Activated naive CD8-positive, alpha-beta T cell treated with anti-CD3 and anti-CD28 coated beads, Interleukin-2, amount 50 U/mL, for 16 hours (primary cell): Measurements from ENCODE around the gene SHKBP1.
"Not testable (repeated sequence)": the region's sequence is repeated elsewhere in the genome, so short reads cannot be mapped to it uniquely, and the experiment has no call there.

Experiments
- DNase-seq: peaks from one replicate; pipeline ENCODE4 v3.0.0-alpha.2; 2020; ENCODE audit warnings: low read depth, low spot score

SHKBP1 gene

DNA sequence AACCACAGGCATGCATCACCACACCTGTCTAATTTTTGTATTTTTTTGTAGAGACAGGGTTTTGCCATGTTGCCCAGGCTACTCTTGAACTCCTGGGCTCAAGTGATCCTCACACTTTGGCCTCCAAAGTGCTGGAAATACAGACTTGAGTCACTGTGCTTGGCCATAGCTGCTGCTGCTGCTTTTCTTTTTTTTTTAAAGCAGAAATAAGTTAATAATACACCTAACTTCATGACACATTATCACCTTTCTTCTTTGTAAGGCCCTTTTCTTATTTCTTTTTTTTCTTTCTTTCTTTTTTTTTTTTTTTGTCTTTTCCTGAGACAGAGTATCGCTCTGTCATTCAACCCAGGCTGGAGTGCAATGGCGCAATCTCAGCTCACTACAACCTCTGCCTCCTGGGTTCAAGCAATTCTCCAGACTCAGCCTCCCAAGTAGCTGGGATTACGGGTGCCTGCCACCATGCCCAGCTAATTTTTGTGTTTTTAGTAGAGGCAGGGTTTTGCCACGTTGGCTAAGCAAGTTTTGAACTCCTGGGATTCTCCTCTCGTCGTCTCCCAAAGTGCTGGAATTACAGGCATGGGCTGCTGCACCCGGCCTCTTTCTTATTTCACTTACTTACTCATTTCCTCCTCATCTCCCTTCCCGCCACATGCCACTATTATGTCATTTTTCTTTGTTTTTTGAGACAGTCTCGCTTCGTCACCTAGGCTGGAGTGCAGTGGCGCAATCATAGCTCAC, 8.7 kb downstream of the SHKBP1 start:
- DNase-seq: no peak

DNA sequence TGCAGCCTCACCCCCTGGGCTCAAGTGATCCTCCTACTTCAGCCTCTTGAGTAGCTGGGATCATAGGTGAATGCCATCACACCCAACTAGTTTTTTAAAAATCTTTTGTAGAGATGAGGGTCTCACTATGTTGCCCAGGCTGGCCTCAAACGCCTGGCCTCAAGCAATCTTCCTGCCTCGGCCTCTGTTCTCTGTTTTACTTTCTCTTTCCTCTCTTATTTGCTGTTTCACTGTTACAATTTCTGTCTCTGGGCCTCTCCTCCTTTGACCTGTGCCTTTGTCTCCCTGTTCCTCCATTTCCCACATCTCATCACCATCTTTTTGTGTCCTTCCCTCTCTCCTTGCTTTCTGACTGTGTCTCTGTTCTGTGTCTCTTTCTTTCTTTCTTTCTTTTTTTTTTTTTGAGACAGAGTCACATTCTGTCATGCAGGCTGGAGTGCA, 9.3 kb downstream of the SHKBP1 start:
- no peak for DNase-seq

DNA sequence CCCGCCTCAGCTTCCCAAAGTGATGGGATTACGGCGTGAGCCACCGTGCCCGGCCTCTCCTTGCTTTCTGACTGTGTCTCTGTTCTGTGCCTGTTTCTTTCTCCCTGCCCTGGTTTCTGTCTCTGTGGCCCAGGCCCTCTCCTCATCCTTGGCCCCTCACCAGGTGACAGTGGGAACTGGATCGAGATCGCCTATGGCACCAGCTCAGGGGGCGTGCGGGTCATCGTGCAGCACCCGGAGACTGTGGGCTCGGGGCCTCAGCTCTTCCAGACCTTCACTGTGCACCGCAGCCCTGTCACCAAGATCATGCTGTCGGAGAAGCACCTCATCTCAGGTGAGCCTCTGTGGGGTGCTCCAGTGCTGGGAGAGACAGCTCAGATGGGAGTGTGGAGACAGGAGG, 9.9 kb downstream of the SHKBP1 start:
- DNase-seq: no peak

DNA sequence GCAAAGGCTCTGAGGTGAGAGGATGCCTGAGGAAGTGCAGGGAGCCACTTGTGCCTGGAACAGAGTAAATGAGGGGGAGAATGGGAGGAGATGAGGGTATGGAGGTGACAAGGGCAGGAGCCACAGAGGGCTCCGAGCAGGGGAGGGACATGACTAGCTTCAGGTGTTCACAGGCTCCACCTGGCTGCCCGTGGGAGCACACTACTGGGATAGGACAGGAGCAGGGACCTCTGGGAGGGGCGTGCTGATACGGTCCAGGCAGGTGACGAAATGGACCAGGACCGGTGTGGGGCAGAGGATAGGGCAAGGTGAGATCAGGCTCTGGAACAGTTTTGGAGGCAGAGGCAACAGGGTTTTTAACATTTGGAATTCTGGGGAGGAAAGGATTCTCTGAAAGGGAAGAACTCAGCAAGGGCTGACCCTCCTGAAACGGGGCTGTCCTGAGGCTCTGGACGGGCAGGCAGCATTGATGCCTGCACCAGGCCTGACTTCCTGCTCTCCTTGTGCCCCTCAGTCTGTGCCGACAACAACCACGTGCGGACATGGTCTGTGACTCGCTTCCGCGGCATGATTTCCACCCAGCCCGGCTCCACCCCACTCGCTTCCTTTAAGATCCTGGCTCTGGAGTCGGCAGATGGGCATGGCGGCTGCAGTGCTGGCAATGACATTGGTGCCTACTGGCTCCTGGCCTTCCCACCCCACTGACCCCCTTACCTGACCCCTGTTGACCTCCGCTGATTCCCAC, 11.6 kb downstream of the SHKBP1 start:
- no peak for DNase-seq

DNA sequence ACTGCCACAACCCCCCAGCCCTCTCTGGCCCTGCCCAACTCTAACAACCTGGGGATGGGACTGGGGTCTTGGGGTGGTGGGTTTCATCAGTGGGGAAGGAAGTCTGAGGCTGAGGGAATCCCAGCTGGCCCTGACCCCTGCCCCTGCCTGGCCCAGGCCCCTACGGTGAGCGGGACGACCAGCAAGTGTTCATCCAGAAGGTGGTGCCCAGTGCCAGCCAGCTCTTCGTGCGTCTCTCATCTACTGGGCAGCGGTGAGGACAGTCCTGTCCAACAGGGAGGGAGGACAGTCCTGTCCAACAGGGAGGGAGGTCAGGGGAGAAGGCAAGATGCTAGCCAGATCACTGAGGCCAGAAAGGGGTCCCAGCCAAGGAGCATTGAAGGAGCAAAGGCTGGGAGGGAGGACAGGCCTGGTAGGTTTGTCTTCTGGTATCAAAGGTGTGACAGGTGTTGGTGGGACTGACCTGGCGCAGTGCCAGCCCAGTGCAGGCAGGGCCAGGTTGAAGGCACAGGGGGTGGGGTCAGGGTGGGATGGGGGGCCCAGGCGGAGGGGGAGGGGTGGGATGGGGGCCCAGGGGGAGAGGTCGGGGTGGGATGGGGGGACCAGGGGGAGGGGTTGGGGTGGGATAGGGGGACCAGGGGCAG, 12.4 kb downstream of the SHKBP1 start:
- DNase-seq: no peak

DNA sequence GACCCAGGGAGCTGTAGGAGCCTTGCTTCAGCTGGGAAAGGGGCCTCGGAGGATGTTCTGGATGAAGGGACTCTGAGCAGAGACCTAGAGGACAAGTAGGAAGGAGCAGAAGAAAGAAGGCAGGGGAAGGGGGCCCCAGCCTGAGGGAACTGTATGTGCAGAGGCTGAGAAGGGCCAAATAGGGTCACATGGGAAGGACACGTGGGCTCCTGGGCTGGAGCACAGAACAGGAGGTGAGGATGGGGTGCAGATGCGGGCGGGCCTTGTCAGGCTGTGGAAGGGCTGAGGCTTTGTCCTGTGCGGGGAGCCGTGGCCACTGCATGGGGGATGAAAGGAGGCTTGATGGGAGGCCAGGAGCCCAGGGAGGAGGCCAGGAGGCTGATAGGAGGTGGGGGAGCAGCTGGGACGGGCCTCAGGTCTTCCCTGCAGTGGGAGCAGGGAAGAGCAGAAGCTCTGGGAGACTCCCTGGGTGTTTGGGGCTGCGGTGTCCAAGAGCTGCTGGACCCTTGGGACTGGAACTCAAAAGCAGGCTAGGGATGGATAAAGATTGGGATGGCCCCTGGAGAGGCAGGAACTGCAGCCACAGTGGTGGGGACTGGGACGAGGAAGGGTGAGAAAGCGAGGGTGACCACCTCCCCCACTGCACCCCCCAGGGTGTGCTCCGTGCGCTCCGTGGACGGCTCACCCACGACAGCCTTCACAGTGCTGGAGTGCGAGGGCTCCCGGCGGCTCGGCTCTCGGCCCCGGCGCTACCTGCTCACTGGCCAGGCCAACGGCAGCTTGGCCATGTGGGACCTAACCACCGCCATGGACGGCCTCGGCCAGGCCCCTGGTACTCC, 13.1 kb downstream of the SHKBP1 start:
- no peak for DNase-seq

DNA sequence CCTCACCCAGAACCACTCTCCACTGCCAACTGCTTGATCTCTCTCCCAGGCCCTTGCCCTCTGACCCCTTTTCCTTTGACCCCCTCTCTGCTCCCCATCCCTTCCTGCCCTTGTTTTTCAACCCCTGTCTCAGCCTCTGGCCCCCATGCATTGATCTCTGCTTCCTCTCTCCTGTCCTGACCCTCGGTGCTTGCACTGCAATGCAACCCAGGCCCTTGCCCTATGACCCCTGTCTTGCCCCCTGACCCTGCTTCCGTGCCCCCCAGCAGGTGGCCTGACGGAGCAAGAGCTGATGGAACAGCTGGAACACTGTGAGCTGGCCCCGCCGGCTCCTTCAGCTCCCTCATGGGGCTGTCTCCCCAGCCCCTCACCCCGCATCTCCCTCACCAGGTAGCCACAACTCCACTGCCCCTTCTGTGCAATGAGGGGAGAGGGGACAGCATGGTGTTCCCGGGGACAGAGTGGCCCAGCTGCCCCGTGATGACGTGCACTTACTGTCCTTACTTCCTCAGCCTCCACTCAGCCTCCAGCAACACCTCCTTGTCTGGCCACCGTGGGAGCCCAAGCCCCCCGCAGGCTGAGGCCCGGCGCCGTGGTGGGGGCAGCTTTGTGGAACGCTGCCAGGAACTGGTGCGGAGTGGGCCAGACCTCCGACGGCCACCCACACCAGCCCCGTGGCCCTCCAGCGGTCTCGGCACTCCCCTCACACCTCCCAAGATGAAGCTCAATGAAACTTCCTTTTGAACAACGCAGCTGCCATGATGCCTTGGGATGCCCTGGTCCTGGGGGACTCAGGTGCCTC, 14.0 kb downstream of the SHKBP1 start:
- no peak for DNase-seq

DNA sequence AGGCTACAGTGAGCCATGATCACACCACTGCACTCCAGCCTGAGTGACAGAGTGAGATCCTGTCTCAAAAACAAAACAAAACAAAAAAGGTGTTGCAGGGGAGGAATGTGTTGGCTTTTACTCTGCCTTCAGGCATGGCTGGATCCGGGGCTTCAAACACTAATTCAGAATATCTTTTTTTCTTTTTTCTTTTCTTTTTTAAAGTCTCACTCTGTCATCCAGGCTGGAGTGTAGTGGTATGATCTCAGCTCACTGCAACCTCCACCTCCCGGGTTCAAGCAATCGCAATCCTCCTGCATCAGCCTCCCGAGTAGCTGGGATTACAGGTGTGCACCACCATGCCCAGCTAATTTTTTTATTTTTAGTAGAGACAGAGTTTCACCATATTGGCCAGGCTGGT, 15.1 kb downstream of the SHKBP1 start:
- DNase-seq: not testable (repeated sequence)

DNA sequence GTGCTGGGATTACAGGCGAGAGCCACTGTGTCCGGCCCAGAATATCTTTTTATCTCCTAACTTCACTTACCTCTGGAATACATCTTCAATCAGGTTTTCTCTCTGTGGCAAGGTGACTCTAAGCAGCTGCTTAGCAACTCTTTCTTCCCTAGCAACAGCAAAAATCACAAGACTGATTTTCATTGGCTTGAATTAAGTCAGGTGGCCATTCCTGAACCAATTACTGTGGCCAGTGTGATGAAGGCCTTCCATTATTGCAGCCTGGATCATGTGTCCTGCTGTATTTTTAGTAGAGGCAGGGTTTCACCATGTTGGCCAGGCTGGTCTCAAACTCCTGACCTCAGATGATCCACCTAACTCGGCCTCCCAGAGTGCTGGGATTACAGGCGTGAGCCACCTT, 15.5 kb downstream of the SHKBP1 start:
- no peak for DNase-seq

DNA sequence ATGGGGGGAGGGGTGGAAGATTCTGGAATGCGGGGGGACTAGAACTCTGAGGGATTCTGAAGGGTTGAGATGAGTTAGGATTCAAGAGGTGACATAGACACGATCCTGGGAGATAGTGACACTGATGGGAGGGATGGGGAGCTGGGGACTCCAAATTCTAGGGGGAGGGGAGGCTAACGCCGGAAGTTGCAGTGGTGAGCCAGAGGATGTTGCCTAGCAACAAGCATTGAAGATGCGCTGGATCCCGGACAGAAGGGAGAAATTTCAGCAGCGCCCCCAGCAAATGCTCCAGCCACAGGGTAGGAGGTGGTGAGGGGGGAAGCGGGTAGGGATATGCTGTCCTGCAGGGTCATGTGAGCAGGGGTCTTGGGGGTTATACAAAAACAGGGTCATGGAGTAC, 17.6 kb downstream of the SHKBP1 start:
- DNase-seq: no peak

DNA sequence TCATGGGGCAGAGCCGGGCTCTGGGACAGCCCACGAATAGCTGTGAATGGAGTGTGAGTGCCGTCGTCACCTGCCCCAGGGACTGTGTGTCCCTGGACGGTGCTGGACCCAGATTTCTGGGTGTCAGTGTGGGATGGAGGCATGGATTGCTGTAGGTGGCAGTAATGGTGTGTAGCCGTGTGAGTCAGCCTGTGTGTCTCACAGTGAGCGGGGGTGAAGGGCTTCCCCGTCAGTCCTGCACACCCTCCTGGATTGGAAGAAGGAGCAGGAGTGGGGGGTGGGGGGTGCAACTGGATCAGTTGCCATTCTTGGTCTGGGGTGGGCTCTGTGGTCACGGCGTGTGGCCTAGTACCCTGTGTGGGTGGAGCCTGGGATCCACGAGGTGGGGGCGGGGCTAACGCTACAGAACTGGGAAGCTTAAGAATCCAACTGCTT, 18.0 kb downstream of the SHKBP1 start:
- no peak for DNase-seq

DNA sequence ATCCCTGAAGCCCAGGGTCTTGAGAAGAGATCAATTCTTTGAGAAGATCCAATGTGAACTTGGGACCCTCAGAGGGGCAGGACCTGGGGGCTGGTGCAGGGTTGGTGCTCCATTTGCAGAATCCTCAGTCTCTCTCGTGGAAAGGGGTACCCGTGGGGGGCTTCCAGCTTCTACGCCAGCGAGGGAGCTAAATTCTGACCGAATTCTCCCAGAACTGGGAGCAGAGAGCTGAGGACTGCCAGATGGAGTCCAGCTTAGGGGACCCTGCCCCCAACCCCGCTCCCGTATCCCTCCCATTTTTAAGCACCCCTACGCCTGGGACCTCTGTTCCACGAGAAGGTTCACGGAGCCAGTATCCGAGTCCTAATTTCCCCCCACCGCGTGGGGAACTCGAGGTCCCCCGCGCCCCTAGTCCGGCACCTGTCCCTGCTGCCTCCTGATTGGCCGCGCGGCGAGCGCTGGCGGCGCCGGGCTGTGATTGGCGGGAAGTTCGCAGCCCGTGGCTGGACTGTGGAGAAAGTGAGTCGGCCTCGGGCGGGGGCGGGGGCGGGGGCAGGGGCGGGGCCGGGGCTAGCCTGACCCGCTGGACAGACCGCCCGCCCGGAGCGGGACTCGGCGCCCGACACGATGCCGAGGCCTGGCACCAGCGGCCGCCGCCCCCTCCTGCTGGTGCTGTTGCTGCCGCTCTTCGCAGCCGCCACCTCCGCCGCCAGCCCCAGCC, 20.1 kb downstream of the SHKBP1 start:
- DNase-seq: no peak

DNA sequence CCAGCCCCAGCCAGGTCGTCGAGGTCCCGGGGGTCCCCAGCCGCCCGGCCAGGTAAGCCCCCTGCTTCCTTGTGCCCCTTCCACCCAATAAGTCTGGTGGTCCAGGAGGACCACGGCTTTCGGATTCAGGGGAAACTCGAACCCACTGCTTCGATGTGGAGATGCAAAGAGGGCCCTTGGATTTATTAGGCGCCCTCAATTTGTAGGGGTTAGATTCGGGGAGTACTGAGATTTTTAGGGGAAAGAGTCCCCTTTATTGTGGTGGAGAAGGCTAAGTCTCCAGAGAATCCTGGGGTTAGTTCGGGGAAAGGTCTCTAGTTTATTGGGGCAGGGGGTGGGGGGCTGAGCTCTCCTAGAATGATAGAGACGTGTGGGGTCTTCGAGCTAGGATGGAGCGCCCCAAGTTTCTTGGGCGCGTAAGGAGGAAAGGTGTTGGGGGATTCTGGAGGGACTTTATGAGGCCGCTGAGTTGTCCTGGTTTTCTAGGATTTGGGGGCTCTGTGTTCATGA, 20.7 kb downstream of the SHKBP1 start:
- DNase-seq: no peak

DNA sequence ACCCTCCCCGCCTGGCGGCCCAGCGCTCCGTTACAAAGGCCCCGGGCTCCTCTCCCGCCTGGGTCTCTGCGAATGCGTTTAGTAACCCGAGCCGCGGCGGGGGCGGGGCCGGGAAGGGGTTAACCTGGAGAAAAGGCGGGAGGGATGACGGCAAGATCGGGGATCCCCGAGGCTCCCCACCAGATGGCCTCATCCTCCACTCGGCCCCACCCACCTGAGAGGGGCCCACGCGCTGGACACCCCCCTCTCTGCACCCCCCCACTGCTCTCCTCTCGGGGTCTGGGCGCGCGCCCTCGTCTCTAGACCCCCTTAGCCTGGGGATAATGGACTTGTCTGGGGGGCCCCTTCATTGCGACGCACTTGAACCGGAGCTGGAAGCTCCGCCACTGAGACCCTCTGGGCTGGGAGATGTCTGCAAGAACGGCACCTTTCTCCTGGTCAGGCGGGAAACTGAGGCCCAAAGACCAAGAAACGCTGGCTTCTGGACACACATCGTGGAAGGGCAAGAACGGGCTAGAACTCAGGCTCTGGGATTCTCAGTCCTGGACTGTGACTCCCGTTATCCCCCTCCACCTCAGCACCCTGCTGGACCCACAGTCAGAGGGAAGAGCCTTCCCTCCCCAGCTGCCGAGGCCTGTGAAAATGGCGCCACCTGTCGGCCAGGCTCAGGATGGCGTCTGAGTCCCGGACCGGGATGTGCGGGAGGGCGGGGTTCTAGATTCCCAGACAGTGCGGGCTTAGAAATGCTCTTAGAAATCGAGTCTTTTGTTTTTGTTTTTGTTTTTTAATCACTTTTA, 21.6 kb downstream of the SHKBP1 start:
- DNase-seq: peak; percentile 61

DNA sequence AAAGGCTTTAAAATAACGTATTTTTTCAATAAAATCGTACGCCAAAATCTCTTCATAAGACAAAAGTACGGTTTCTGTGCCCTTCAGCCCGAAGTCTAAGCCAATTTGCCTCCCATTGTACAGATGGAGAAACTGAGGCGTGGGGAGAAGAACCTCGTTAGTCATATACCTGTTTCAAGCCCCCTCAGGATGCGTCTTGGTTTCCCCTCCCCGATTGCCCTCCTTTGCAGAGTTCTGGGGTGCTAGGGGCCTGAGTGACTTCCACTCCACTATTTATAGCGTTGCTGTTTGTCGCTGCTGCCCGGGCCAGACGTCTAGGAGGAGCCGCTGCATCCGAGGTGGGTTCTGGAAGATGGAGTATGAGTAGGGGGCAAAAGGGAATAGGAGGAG, 22.2 kb downstream of the SHKBP1 start:
- no peak for DNase-seq

DNA sequence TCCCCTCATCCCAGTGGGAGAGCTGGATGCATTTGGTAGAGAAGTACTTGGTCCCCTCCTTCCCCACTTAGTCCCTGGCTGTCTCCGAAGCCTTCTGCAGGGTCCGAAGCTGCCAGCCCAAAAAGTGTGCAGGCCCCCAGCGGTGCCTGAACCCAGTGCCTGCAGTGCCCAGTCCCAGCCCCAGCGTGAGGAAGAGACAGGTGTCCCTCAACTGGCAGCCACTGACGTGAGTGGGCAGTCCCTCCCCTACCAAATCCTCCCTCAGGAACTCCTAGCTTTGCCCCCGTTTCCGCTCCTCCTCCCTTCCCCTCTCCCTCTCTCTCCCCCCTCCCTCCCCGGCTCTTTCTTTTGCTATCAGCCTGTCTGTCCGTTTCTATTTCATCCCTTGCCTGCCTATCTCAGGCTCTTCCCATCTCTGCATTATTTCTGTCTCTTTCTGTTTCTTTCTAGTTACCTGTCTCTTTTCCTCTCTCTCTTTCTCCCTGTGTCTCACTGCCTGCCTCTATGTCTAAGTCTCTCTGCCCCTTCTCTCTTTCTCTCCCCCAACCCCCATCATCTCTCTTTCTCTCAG, 22.7 kb downstream of the SHKBP1 start:
- DNase-seq: no peak

DNA sequence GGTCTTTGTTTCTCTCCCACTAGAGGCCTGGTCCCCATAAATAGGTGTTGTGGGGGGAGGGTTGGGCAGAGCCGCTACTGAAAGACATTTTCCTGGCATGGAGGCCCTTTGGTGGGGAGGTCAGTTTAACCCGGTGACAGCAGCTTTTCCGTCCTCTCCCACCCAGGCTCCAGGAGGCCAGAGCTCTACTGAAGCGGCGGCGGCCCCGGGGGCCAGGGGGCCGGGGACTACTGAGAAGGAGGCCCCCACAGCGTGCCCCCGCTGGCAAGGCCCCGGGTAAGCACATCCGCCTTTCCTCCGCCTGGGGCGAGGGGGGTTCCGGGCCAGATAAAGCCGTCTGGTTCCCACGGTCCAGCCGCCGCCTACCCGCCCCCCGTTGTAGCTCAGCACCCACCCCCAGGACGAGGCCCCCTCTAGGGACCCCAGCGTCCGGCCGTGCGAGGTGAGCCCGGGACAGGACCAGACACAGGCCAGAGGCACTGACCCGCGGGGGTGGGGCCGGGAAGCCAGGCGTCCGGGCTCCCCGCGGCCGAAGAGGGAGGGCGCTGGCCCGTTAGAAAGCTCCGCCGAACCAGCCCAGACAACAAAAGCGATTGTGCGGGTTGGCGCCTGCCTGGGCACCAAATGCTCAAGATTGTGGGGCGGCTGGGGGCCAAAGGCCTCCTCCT, 23.4 kb downstream of the SHKBP1 start:
- DNase-seq: no peak

DNA sequence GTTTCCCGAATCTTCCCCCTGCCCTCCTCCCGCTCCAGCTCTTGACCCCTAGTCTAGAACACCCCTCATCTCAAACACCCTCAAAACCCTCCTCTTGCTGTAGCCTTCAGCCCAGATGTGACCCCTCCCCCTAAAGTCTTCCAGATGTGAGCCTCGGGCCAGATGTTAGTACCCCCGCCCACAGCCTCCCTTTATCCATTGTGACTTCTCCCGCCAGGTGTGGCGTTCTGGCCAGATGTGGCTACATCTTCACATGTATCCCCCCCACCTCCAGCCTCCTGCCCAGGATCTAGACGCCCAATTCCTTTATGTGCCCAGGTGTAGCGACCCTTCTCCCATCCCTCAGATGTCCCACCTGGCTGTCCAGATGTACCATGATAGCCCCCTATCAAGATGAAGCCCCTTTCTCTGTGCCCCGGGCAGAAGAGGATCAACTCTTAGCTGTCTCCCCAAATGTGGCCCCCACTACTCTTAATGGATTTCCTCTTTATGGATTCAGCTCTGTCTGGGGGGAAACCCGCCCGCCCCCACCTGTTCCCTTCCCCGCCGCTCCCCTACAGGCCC, 24.0 kb downstream of the SHKBP1 start:
- DNase-seq: no peak
